ENCODE measurements around the gene CRYBG1. TPM values are rescaled to one million over a fixed set of nuclear protein-coding genes. Genes with fewer than 3 reads are reported as not detected.

CRYBG1 gene
- polyA plus RNA-seq, 1 donor from 2014 or later = 0.73 TPM

DNA sequence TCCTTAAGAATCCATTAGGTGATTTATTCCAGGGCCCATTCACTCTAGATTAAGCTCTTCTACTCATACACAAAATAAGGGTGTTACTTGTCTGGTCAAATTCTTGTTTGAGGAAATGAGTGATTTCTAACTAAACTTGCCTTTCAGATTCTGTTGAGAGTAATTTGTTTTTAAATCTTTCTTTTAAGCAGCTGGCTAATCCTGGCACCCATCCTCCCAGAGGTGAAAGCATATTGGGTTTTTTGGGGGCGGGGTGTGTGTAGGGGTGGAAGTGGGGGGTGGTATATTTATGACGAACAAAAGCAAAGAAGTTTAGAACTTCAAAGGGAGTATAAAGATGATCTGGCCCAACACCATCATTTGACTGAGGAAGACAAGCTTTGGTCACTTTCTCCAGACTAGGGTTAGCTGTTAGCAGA, 174.1 kb downstream of the CRYBG1 start:
- H3K27ac ChIP-seq (ENCODE audit: low read length) = no peak overlapping the region
- H3K9me2 ChIP-seq (ENCODE audit: insufficient read depth, low read length) = no peaks in the 10 kb centered on the region
- no peak overlapping the region for H3K9ac ChIP-seq (ENCODE audit: low read length)
- no peaks in the 10 kb centered on the region for H3K79me2 ChIP-seq (replicated peaks; ENCODE audit: insufficient read depth, low read length)
- H3F3A ChIP-seq (ENCODE audit: insufficient read depth, low read length, poor library complexity, severe bottlenecking) = no peaks in the 10 kb centered on the region
- H2AFZ ChIP-seq (ENCODE audit: low read depth, low read length) = no peak overlapping the region
- H3K4me2 ChIP-seq (ENCODE audit: low read length) = no peak overlapping the region
- H4K20me1 ChIP-seq (ENCODE audit: insufficient read depth) = no peaks in the 10 kb centered on the region
- H3K9me3 ChIP-seq (ENCODE audit: low read length) = no peaks in the 10 kb centered on the region
- H3K27me3 ChIP-seq (ENCODE audit: insufficient read depth, low read depth, low read length) = no peaks in the 10 kb centered on the region
- no peak for TF ChIP-seq RAD21 (conservative IDR thresholded peaks at IDR 0.05)
- H3K36me3 ChIP-seq (ENCODE audit: insufficient read depth, low read length) = no peaks in the 10 kb centered on the region
- no peak overlapping the region for H3K4me3 ChIP-seq (ENCODE audit: low read length)

DNA sequence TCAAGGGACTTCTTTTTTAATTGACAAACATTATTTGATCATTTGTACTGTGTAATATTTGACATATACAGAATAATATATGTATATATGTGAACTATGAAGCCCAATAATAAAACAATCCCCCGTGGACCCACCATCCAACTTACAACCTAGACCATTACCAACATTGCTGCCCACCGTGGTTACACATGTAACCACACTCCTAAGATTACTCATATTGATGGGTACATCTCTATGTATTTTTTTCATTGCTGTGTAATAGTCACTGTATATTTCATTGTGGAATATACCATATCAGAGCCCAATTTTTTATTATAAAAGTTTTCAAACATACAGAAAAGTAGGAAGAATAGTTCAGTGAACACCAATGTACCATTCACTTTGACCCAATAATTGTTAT, 174.5 kb downstream of the CRYBG1 start:
- Histone ChIP-seq H4K20me1 (ENCODE audit: insufficient read depth) (no peaks in the 10 kb centered on the region), H3K9me3 (ENCODE audit: low read length) (no peaks in the 10 kb centered on the region), H3K79me2 (replicated peaks; ENCODE audit: insufficient read depth, low read length) (no peaks in the 10 kb centered on the region), H3K9ac (ENCODE audit: low read length) (no peak overlapping the region), H3K36me3 (ENCODE audit: insufficient read depth, low read length) (no peaks in the 10 kb centered on the region), H3K27ac (ENCODE audit: low read length) (no peak overlapping the region), H2AFZ (ENCODE audit: low read depth, low read length) (no peak overlapping the region), H3K9me2 (ENCODE audit: insufficient read depth, low read length) (no peaks in the 10 kb centered on the region), H3F3A (ENCODE audit: insufficient read depth, low read length, poor library complexity, severe bottlenecking) (no peaks in the 10 kb centered on the region), H3K4me3 (ENCODE audit: low read length) (no peak overlapping the region), H3K4me2 (ENCODE audit: low read length) (no peak overlapping the region), H3K27me3 (ENCODE audit: insufficient read depth, low read depth, low read length) (no peaks in the 10 kb centered on the region)
- TF ChIP-seq, protein P1, sequence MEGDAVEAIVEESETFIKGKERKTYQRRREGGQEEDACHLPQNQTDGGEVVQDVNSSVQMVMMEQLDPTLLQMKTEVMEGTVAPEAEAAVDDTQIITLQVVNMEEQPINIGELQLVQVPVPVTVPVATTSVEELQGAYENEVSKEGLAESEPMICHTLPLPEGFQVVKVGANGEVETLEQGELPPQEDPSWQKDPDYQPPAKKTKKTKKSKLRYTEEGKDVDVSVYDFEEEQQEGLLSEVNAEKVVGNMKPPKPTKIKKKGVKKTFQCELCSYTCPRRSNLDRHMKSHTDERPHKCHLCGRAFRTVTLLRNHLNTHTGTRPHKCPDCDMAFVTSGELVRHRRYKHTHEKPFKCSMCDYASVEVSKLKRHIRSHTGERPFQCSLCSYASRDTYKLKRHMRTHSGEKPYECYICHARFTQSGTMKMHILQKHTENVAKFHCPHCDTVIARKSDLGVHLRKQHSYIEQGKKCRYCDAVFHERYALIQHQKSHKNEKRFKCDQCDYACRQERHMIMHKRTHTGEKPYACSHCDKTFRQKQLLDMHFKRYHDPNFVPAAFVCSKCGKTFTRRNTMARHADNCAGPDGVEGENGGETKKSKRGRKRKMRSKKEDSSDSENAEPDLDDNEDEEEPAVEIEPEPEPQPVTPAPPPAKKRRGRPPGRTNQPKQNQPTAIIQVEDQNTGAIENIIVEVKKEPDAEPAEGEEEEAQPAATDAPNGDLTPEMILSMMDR (IDR thresholded peaks at IDR 0.05; ENCODE audit: poor library complexity, severe bottlenecking) = no peak

DNA sequence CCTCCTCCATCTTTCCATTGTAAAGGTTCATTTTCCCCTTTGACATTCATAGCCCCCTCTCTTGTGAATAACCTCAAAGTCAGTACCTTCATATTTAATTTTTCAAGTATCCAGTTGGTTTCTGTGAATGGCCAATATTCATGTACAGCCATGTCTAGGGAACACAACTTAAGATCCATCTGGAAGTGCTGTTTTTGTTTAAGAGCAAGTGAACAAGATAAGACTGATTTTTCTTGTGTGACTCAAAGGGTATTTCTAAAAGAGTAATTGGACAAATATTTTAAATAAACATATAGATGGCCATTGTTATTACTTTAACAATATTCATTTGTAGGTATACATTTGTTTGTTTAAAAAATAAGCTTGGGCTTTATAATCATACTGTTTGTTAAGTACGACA, 175.8 kb downstream of the CRYBG1 start:
- H3K9ac ChIP-seq (ENCODE audit: low read length) = no peak overlapping the region
- H2AFZ ChIP-seq (ENCODE audit: low read depth, low read length) = no peak overlapping the region
- no peaks in the 10 kb centered on the region for H4K20me1 ChIP-seq (ENCODE audit: insufficient read depth)
- no peaks in the 10 kb centered on the region for H3K36me3 ChIP-seq (ENCODE audit: insufficient read depth, low read length)
- H3K79me2 ChIP-seq (replicated peaks; ENCODE audit: insufficient read depth, low read length) = no peaks in the 10 kb centered on the region
- TF ChIP-seq EZH2 (IDR thresholded peaks at IDR 0.05; ENCODE audit: borderline replicate concordance, insufficient read depth, low read length, poor library complexity, severe bottlenecking) = no peak
- TF ChIP-seq MXI1 (conservative IDR thresholded peaks at IDR 0.05; ENCODE audit: poor library complexity, severe bottlenecking) = no peak
- no peak for TF ChIP-seq TAF1 (IDR thresholded peaks at IDR 0.05; ENCODE audit: low read depth)
- TF ChIP-seq, protein P2, sequence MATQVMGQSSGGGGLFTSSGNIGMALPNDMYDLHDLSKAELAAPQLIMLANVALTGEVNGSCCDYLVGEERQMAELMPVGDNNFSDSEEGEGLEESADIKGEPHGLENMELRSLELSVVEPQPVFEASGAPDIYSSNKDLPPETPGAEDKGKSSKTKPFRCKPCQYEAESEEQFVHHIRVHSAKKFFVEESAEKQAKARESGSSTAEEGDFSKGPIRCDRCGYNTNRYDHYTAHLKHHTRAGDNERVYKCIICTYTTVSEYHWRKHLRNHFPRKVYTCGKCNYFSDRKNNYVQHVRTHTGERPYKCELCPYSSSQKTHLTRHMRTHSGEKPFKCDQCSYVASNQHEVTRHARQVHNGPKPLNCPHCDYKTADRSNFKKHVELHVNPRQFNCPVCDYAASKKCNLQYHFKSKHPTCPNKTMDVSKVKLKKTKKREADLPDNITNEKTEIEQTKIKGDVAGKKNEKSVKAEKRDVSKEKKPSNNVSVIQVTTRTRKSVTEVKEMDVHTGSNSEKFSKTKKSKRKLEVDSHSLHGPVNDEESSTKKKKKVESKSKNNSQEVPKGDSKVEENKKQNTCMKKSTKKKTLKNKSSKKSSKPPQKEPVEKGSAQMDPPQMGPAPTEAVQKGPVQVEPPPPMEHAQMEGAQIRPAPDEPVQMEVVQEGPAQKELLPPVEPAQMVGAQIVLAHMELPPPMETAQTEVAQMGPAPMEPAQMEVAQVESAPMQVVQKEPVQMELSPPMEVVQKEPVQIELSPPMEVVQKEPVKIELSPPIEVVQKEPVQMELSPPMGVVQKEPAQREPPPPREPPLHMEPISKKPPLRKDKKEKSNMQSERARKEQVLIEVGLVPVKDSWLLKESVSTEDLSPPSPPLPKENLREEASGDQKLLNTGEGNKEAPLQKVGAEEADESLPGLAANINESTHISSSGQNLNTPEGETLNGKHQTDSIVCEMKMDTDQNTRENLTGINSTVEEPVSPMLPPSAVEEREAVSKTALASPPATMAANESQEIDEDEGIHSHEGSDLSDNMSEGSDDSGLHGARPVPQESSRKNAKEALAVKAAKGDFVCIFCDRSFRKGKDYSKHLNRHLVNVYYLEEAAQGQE (IDR thresholded peaks at IDR 0.05; ENCODE audit: borderline replicate concordance) = no peak
- TF ChIP-seq, protein P1 (IDR thresholded peaks at IDR 0.05; ENCODE audit: poor library complexity, severe bottlenecking) = no peak
- no peak for TF ChIP-seq POLR2AphosphoS5 (IDR thresholded peaks at IDR 0.05)
- no peak for TF ChIP-seq SMC3 (conservative IDR thresholded peaks at IDR 0.05; ENCODE audit: poor library complexity)
- TF ChIP-seq EP300 (conservative IDR thresholded peaks at IDR 0.05; ENCODE audit: poor library complexity, severe bottlenecking) = no peak
- TF ChIP-seq RAD21 (conservative IDR thresholded peaks at IDR 0.05) = no peak
- H3K4me3 ChIP-seq (ENCODE audit: low read length) = no peak overlapping the region
- H3K9me2 ChIP-seq (ENCODE audit: insufficient read depth, low read length) = no peaks in the 10 kb centered on the region
- no peaks in the 10 kb centered on the region for H3K9me3 ChIP-seq (ENCODE audit: low read length)
- H3F3A ChIP-seq (ENCODE audit: insufficient read depth, low read length, poor library complexity, severe bottlenecking) = no peaks in the 10 kb centered on the region
- no peak overlapping the region for H3K27ac ChIP-seq (ENCODE audit: low read length)
- H3K4me2 ChIP-seq (ENCODE audit: low read length) = no peak overlapping the region
- H3K27me3 ChIP-seq (ENCODE audit: insufficient read depth, low read depth, low read length) = no peaks in the 10 kb centered on the region
